ENCODE data around the gene ZNF821.

ZNF821 gene

DNA sequence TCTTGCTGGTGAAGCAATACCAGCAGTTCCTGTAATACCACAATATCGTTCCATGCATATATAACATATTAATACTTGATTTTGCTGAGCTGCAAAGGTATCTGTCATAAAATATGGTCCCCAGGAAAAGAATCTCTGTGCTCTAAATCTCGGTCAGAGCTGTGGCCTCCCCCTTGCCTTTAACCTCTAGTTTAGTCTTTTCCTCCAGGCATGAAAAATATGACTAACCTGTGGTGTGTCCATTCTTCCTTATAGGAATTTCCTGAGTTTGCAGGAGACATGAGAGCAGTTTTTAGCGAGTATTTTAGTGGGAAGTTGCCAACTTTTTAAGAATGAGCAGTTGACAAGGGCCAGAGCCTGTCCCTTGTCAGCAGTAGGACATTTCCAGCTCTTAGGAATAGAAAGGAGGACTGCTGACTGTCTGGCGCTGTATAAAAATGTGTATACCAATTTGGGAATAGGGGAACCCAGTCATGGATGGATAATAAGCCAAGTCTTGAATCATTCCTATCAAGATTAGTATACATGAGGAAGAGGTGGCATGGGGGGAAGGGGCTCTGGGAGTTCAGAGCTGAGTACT lies 29.5 kb downstream of the ZNF821 start:
- no peak overlapping the region for H3K27ac ChIP-seq (ENCODE audit: low read depth, low read length)
- no peak overlapping the region for H3K9ac ChIP-seq (ENCODE audit: low read length)
- no peaks in the 10 kb centered on the region for H3K27me3 ChIP-seq (ENCODE audit: control insufficient read depth in 1 of 2, insufficient read depth in 2 of 2, low read length in 2 of 2)
- H3K36me3 ChIP-seq (ENCODE audit: insufficient read depth, low read length), result peaks cover 40% of the 10 kb centered on the region
- H3K9me3 ChIP-seq (ENCODE audit: low read length), result no peaks in the 10 kb centered on the region
- H3K4me1 ChIP-seq (ENCODE audit: insufficient read depth, low read length), result no peaks in the 10 kb centered on the region
- no peak overlapping the region for H3K4me3 ChIP-seq (ENCODE audit: low read depth in 1 of 2, low read length in 2 of 2)

DNA sequence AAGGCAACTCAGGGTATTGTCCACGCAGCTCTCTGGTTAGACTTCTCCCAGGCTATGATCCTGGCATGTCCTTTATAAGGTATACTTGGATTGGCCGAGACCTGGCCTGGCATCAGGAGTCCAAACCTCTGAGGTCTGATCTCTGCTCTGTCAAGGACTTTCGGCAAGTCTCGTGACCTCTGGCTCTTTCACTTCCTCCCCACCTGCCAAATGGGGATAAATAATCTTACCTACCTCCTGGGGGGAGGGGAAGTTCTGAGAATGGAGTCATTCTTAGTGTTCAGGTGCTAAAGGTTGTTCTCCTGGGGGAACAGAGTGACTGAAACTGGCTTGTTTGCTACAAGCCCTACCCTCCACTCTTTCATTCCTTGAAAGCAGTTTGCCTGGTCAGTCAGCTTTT lies 30.6 kb downstream of the ZNF821 start:
- H3K27ac ChIP-seq (ENCODE audit: low read depth, low read length), result no peak overlapping the region
- H3K36me3 ChIP-seq (ENCODE audit: insufficient read depth, low read length), result peaks cover 40% of the 10 kb centered on the region

DNA sequence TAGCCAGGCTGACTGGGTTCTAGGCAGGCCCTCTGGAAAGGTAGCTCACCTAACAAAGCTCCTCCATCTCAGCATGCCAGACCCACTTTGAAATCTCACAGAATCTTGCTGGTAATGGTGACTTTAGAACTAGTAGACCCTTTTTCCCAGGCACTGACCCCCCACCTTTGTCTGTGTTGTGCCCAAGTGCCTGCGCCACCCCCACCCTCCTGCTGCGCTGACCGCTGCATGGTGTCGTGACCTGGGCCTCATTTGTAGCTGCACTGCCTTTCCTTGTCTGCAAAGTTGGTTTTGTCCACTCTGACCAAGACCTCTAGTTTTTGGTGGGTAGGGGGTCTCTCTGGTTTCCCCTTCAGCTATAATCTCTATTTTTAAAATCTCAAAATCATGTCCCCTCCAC lies 31.4 kb downstream of the ZNF821 start:
- no peak overlapping the region for H3K9ac ChIP-seq (ENCODE audit: low read length)
- no peak overlapping the region for H3K27ac ChIP-seq (ENCODE audit: low read depth, low read length)
- H3K9me3 ChIP-seq (ENCODE audit: low read length), result no peaks in the 10 kb centered on the region
- H3K27me3 ChIP-seq (ENCODE audit: control insufficient read depth in 1 of 2, insufficient read depth in 2 of 2, low read length in 2 of 2), result no peaks in the 10 kb centered on the region
- H3K4me3 ChIP-seq (ENCODE audit: low read depth in 1 of 2, low read length in 2 of 2), result no peak overlapping the region
- H3K4me1 ChIP-seq (ENCODE audit: insufficient read depth, low read length), result peaks cover under 1% of the 10 kb centered on the region
- H3K36me3 ChIP-seq (ENCODE audit: insufficient read depth, low read length), result peaks cover 40% of the 10 kb centered on the region

More for the DNA sequence above, 30.6 kb downstream of the ZNF821 start:
- no peak overlapping the region for H3K4me3 ChIP-seq (ENCODE audit: low read depth in 1 of 2, low read length in 2 of 2)
- no peaks in the 10 kb centered on the region for H3K9me3 ChIP-seq (ENCODE audit: low read length)
- H3K27me3 ChIP-seq (ENCODE audit: control insufficient read depth in 1 of 2, insufficient read depth in 2 of 2, low read length in 2 of 2), result no peaks in the 10 kb centered on the region
- H3K9ac ChIP-seq (ENCODE audit: low read length), result no peak overlapping the region
- H3K4me1 ChIP-seq (ENCODE audit: insufficient read depth, low read length), result no peaks in the 10 kb centered on the region

DNA sequence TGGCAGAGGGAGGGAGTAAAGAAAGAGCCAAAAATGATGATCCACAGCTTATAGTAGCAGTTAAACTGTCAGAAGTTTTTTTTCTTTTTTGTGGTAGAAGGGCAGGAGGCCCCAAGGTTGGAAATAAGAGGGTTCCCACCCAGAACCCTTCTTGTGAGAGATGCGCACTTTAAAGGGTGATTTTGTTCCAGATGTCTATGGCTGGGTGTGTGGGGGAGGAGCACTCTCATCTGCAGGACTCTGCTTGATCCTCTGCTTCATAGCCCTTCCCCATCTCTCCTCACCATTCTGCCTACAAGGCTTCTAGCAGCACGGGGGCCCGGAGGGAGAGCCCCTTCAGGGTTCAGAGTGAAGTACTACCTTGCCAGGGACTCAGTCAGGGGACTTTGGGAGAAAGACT lies 31.8 kb downstream of the ZNF821 start:
- Histone ChIP-seq H3K4me3 (ENCODE audit: low read depth in 1 of 2, low read length in 2 of 2) (no peak overlapping the region), H3K9ac (ENCODE audit: low read length) (no peak overlapping the region), H3K9me3 (ENCODE audit: low read length) (no peaks in the 10 kb centered on the region), H3K27me3 (ENCODE audit: control insufficient read depth in 1 of 2, insufficient read depth in 2 of 2, low read length in 2 of 2) (no peaks in the 10 kb centered on the region), H3K36me3 (ENCODE audit: insufficient read depth, low read length) (peaks cover 40% of the 10 kb centered on the region), H3K27ac (ENCODE audit: low read depth, low read length) (no peak overlapping the region), H3K4me1 (ENCODE audit: insufficient read depth, low read length) (peaks cover 4% of the 10 kb centered on the region)

DNA sequence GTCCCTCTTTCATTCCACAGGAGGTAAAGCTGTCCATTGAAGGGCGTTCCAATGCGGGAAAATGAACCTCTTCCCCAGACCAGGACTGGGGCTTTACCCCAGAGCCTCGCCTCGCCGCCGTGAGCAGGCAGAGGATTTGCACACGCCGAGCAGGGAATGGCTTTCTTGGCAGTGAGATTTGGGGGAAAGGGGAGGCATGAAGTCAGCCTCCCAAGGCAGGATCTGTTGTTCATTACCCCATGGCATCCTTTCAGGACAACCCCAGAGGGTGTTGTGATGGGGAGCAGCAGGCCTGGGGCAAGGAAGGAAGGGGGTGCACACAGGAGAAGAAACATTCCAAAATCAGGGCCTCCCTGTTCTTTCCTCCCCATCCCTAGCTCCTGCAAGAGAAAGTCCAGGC lies 32.2 kb downstream of the ZNF821 start:
- no peak overlapping the region for H3K27ac ChIP-seq (ENCODE audit: low read depth, low read length)
- H3K9ac ChIP-seq (ENCODE audit: low read length), result no peak overlapping the region
- peaks cover 8% of the 10 kb centered on the region for H3K4me1 ChIP-seq (ENCODE audit: insufficient read depth, low read length)
- no peak overlapping the region for H3K4me3 ChIP-seq (ENCODE audit: low read depth in 1 of 2, low read length in 2 of 2)
- peaks cover 40% of the 10 kb centered on the region for H3K36me3 ChIP-seq (ENCODE audit: insufficient read depth, low read length)
- H3K27me3 ChIP-seq (ENCODE audit: control insufficient read depth in 1 of 2, insufficient read depth in 2 of 2, low read length in 2 of 2), result no peaks in the 10 kb centered on the region
- H3K9me3 ChIP-seq (ENCODE audit: low read length), result no peaks in the 10 kb centered on the region

DNA sequence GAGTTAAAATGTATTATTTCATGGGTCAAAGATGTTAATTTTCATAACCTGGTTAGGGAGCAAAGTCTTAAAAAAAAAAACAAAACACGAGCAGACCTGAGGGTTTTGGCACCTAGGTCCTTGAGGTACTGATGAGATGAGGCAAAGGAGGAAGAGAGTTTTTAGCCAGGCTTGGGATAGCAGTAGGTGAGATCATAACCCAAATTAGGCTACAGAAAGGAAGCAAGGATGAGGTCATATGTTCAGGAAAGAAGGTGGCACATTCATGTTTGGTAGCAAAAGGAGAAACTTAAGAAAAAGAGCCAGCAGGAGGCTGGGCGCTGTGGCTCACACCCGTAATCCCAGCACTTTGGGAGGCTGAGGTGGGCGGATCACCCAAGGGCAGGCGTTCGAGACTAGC lies 35.4 kb downstream of the ZNF821 start:
- H3K27me3 ChIP-seq (ENCODE audit: control insufficient read depth in 1 of 2, insufficient read depth in 2 of 2, low read length in 2 of 2), result no peaks in the 10 kb centered on the region
- no peaks in the 10 kb centered on the region for H3K9me3 ChIP-seq (ENCODE audit: low read length)
- H3K27ac ChIP-seq (ENCODE audit: low read depth, low read length), result no peak overlapping the region
- no peak overlapping the region for H3K4me3 ChIP-seq (ENCODE audit: low read depth in 1 of 2, low read length in 2 of 2)
- no peak overlapping the region for H3K9ac ChIP-seq (ENCODE audit: low read length)
- H3K4me1 ChIP-seq (ENCODE audit: insufficient read depth, low read length), result peaks cover 13% of the 10 kb centered on the region
- H3K36me3 ChIP-seq (ENCODE audit: insufficient read depth, low read length), result peaks cover 30% of the 10 kb centered on the region

DNA sequence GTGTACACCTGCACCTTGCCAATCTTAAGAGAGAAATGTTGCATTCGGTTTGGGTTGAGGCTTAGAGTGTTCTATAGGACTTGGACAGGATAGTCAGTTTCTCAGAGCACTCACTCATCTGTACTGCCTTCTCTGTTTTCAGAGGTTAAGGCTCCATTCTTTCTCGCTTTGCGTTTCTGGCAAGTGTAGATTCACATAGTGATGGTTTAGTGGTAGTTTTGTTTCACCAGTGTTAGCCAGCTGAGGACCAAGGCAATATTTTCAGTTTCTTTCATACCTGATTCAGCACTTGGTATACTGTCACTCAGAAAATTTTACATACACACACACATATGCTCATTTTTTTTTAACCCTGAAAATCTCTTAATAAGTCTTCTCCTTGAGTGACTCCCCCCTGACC lies 36.9 kb downstream of the ZNF821 start:
- Histone ChIP-seq H3K9me3 (ENCODE audit: low read length) (no peaks in the 10 kb centered on the region), H3K9ac (ENCODE audit: low read length) (peak overlapping the region; percentile 90), H3K36me3 (ENCODE audit: insufficient read depth, low read length) (peaks cover 19% of the 10 kb centered on the region), H3K4me3 (ENCODE audit: low read depth in 1 of 2, low read length in 2 of 2) (peak overlapping the region in 1 of 2 donors; percentile 95), H3K4me1 (ENCODE audit: insufficient read depth, low read length) (peaks cover 13% of the 10 kb centered on the region), H3K27me3 (ENCODE audit: control insufficient read depth in 1 of 2, insufficient read depth in 2 of 2, low read length in 2 of 2) (no peaks in the 10 kb centered on the region), H3K27ac (ENCODE audit: low read depth, low read length) (no peak overlapping the region)

DNA sequence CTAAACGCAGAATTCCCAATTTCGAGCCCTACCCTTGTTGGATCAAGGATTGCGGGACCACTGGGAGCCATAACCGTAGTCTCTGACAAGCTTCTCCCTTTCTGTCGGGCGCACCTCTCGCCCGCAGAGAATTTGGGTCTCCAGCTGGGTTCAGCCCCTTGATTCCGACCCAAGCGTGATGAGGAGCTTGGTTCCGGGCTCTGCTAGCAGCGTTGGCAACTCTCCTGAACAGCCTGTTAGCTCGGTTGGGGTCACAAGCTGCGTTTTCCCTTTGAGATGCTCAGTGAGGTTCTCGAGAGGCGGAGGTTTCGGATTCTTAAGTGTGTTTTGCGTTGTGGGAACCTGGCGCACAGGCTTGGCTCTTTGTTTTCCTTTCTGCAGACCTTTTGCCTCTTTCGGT lies 37.6 kb downstream of the ZNF821 start:
- no peaks in the 10 kb centered on the region for H3K9me3 ChIP-seq (ENCODE audit: low read length)
- H3K4me3 ChIP-seq (ENCODE audit: low read depth in 1 of 2, low read length in 2 of 2), result peak overlapping the region; percentile 89 to 95
- peaks cover 13% of the 10 kb centered on the region for H3K4me1 ChIP-seq (ENCODE audit: insufficient read depth, low read length)
- H3K36me3 ChIP-seq (ENCODE audit: insufficient read depth, low read length), result peaks cover 15% of the 10 kb centered on the region
- H3K27ac ChIP-seq (ENCODE audit: low read depth, low read length), result peak overlapping the region; percentile 88
- H3K27me3 ChIP-seq (ENCODE audit: control insufficient read depth in 1 of 2, insufficient read depth in 2 of 2, low read length in 2 of 2), result no peaks in the 10 kb centered on the region
- H3K9ac ChIP-seq (ENCODE audit: low read length), result peak overlapping the region; percentile 90

DNA sequence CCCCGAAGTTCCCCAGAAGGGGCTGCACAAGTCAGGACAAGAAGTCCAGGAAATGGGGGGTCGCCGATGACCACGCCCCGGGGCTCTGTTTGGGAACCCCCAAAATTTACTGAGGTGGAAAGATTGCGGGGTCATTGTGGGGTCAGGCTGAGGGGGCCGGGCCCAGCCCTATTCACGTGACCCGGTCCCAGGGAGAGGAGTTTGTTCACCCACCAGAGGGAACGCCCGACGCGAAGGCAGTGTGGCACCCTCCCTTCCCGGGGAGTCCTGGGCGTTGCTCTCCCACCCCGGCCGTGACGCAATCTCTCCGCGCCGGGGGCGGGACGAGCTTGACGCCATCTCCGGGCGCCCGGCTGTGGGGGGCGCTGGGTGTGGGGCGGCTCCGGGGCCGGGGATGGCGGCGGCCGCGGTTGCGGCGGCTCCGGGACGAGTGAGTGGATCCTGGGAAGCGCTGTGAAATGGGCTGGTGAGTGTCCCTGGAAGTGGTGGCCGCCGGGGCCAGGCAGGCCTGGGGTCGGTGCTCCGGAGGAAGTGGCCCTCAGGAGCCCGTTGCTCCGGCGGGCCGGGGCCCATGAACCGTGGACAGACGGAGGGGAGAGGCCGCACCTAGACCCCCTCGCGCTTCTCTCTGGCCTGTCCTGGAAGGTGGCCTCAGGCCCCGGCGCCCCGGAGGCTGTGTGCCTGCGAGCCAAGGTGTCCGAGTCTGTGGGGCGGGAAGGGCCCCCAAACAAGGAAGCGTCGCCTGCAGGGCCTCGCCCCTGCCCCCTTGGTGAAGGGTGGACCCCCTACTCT lies 38.1 kb downstream of the ZNF821 start, which contains the start of gene ATXN1L:
ATXN1L (plus strand) TSS at position 338 of the 792 bp plus-strand sequence. CDS start 3,765 bp downstream, outside the sequence.
- Histone ChIP-seq H3K27me3 (ENCODE audit: control insufficient read depth in 1 of 2, insufficient read depth in 2 of 2, low read length in 2 of 2) (no peaks in the 10 kb centered on the region), H3K9ac (ENCODE audit: low read length) (peak within 1 kb of the TSS; percentile 90), H3K27ac (ENCODE audit: low read depth, low read length) (peak within 1 kb of the TSS; percentile 88), H3K36me3 (ENCODE audit: insufficient read depth, low read length) (peaks cover 9% of the 10 kb centered on the region), H3K4me1 (ENCODE audit: insufficient read depth, low read length) (peaks cover 13% of the 10 kb centered on the region), H3K4me3 (ENCODE audit: low read depth in 1 of 2, low read length in 2 of 2) (peak within 1 kb of the TSS; percentile 89 to 95), H3K9me3 (ENCODE audit: low read length) (no peaks in the 10 kb centered on the region)

DNA sequence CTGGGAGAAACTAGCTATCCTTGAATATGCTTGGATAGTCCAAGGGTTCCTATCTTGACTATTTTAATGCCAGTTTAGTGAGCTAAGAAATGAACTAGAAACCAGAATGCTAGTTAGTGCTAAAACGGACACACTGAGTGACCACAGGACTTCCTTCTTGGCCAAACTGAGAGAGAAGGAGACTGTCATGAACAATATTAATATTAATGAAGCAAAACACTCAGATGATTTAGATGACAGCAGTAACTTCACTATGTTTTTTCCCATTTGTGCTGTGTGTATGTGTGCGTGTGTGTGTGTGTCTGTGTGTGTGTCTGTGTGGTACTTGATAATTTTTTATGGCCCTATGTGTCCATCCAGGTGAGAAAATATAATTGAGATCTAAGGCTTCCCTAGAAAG lies 40.4 kb downstream of the ZNF821 start:
- Histone ChIP-seq H3K4me3 (ENCODE audit: low read depth in 1 of 2, low read length in 2 of 2) (no peak overlapping the region), H3K27me3 (ENCODE audit: control insufficient read depth in 1 of 2, insufficient read depth in 2 of 2, low read length in 2 of 2) (no peaks in the 10 kb centered on the region), H3K9me3 (ENCODE audit: low read length) (no peaks in the 10 kb centered on the region), H3K36me3 (ENCODE audit: insufficient read depth, low read length) (no peaks in the 10 kb centered on the region), H3K9ac (ENCODE audit: low read length) (no peak overlapping the region), H3K27ac (ENCODE audit: low read depth, low read length) (no peak overlapping the region), H3K4me1 (ENCODE audit: insufficient read depth, low read length) (peaks cover 13% of the 10 kb centered on the region)

DNA sequence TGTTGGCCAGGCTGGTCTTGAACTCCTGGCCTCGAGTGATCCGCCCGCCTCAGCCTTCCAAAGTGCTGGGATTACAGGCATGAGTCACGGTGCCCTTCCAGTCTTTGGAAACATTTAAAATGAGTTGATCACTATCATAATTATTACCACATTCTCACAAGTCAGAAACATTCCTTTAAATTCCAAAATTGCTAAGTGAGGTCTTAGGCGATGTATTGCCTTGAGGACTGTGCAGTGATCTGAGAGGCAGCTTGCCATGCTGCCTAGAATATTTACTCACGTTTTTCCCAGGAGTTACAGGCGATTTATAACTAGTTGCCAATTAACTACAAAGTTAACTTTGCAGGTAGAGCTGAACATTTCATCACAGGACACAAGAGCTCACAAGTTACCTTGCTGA lies 43.9 kb downstream of the ZNF821 start:
- no peak overlapping the region for H3K4me3 ChIP-seq (ENCODE audit: low read depth in 1 of 2, low read length in 2 of 2)
- no peak overlapping the region for H3K9ac ChIP-seq (ENCODE audit: low read length)
- no peaks in the 10 kb centered on the region for H3K9me3 ChIP-seq (ENCODE audit: low read length)
- no peaks in the 10 kb centered on the region for H3K4me1 ChIP-seq (ENCODE audit: insufficient read depth, low read length)
- H3K27ac ChIP-seq (ENCODE audit: low read depth, low read length), result no peak overlapping the region
- no peaks in the 10 kb centered on the region for H3K27me3 ChIP-seq (ENCODE audit: control insufficient read depth in 1 of 2, insufficient read depth in 2 of 2, low read length in 2 of 2)
- H3K36me3 ChIP-seq (ENCODE audit: insufficient read depth, low read length), result no peaks in the 10 kb centered on the region

DNA sequence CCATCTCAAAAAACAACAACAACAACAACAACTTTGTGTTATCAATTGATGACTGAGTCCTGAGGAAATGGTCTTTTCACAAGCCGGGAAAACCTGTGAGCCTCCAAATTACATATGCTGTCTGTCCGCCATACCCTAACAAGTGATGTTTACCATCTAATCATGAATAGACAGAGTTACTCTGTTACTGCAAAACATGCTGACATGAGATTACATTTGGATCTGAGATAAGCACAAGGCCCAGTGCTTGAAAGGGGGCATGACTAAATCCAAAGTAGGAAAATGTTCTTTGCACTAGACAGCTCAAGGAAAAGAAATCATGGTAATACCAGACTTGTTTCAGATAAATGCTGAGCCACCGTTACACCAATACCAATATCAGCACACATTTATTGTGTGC lies 46.8 kb downstream of the ZNF821 start:
- H3K36me3 ChIP-seq (ENCODE audit: insufficient read depth, low read length), result no peaks in the 10 kb centered on the region
- H3K9ac ChIP-seq (ENCODE audit: low read length), result no peak overlapping the region
- no peaks in the 10 kb centered on the region for H3K4me1 ChIP-seq (ENCODE audit: insufficient read depth, low read length)
- no peaks in the 10 kb centered on the region for H3K9me3 ChIP-seq (ENCODE audit: low read length)
- H3K27me3 ChIP-seq (ENCODE audit: control insufficient read depth in 1 of 2, insufficient read depth in 2 of 2, low read length in 2 of 2), result no peaks in the 10 kb centered on the region
- no peak overlapping the region for H3K4me3 ChIP-seq (ENCODE audit: low read depth in 1 of 2, low read length in 2 of 2)
- H3K27ac ChIP-seq (ENCODE audit: low read depth, low read length), result no peak overlapping the region

Data from muscle layer of colon (tissue), 2 donors.